ENCODE data around the gene ECM2.

Gene ECM2

DNA sequence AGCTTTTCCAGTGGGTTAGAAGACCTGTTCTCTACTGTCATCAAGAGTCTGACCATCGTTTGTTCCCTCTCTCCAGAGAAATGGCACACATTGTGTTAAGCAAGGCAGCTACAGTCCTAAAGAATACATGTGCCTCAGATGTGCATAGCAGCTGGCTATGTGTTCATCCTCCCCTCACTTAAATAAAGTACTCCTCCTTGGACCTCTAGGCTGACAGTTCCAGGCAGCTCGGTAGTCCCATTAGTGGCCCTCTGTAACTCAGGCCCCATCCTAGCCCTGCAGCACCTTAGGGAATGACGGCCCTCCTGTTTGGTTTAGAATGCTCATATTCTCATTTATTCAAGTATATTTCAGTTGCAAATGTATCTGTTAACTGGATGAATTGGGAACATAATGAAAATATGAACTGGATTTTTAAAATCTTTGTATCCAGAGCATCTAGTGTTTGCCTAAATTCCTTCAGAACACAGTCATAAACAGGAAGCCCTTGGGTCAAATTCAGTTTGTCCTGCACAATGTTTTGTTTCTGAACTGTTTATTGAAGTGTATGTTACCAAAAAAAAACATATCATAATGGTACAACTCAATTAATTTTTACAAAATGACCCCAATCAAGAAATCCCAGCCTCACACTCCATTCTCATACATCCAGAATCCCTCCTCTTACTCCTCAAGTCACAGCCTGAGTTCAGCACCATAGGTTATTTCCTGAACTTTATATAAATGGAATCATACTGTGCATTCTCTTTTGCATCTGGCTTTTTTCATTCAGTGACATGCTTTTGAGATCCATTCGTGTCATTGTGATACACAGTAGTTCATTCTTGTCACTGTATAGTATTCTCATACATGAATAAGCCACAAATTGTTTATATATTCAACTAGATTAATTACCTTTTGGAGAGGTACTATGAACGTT lies 51.9 kb downstream of the ECM2 start:
- H2AFZ ChIP-seq (ENCODE audit: low read length): no peak overlapping the region
- H3K4me3 ChIP-seq (ENCODE audit: low read length): no peak overlapping the region
- H3K79me2 ChIP-seq (ENCODE audit: low read length): no peaks in the 10 kb centered on the region
- no peaks in the 10 kb centered on the region for H3K9me2 ChIP-seq (replicated peaks; ENCODE audit: insufficient read depth, low read length)
- no peaks in the 10 kb centered on the region; the same call in 1 of the 2 replicates for H3K36me3 ChIP-seq (replicated peaks; ENCODE audit: insufficient read depth, low read length)
- no peaks in the 10 kb centered on the region for H3K9me3 ChIP-seq (replicated peaks; ENCODE audit: insufficient read depth, low read length)
- no peaks in the 10 kb centered on the region for H3F3A ChIP-seq (ENCODE audit: insufficient read depth, low read length)
- no peaks in the 10 kb centered on the region for H3K27me3 ChIP-seq (replicated peaks; ENCODE audit: insufficient read depth, low read length)
- no peaks in the 10 kb centered on the region for H4K20me1 ChIP-seq (ENCODE audit: insufficient read depth, low read length)
- no peak overlapping the region for H3K4me2 ChIP-seq (ENCODE audit: low read depth, low read length)
- no peak for TF ChIP-seq EZH2phosphoT487 (IDR thresholded peaks at IDR 0.05; ENCODE audit: low read length)
- TF ChIP-seq EZH2 (optimal IDR thresholded peaks at IDR 0.05; ENCODE audit: low read depth, low read length): no peak
- TF ChIP-seq, protein P1, sequence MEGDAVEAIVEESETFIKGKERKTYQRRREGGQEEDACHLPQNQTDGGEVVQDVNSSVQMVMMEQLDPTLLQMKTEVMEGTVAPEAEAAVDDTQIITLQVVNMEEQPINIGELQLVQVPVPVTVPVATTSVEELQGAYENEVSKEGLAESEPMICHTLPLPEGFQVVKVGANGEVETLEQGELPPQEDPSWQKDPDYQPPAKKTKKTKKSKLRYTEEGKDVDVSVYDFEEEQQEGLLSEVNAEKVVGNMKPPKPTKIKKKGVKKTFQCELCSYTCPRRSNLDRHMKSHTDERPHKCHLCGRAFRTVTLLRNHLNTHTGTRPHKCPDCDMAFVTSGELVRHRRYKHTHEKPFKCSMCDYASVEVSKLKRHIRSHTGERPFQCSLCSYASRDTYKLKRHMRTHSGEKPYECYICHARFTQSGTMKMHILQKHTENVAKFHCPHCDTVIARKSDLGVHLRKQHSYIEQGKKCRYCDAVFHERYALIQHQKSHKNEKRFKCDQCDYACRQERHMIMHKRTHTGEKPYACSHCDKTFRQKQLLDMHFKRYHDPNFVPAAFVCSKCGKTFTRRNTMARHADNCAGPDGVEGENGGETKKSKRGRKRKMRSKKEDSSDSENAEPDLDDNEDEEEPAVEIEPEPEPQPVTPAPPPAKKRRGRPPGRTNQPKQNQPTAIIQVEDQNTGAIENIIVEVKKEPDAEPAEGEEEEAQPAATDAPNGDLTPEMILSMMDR (IDR thresholded peaks at IDR 0.05; ENCODE audit: low read length): no peak
- H3K27ac ChIP-seq (ENCODE audit: low read length): no peak overlapping the region
- H3K4me1 ChIP-seq (ENCODE audit: low read length): no peaks in the 10 kb centered on the region
- H3K9ac ChIP-seq (ENCODE audit: low read length): no peak overlapping the region
- DNase-seq: no peak

DNA sequence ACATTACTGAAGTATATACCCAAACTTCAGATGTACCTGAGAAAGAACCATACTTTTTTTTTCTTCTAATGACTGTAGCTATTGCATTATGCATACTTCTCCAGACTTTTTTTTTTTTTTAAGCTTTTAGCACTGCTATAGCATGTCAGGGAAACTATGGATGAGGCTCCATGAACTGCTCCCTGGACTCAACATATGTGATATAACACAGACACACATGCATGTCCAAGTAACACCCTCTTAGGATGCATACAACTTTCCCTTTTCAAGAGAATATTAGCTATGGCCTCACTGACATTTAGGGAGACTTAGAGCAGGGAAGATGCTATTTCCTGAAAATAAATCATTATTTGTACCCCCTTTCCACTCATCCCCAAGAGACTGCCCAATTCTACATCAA lies 53.0 kb downstream of the ECM2 start:
- Histone ChIP-seq H3F3A (ENCODE audit: insufficient read depth, low read length) (no peaks in the 10 kb centered on the region), H3K4me1 (ENCODE audit: low read length) (no peaks in the 10 kb centered on the region), H3K36me3 (replicated peaks; ENCODE audit: insufficient read depth, low read length) (no peaks in the 10 kb centered on the region; the same call in 1 of the 2 replicates), H3K27ac (ENCODE audit: low read length) (no peak overlapping the region), H3K9me2 (replicated peaks; ENCODE audit: insufficient read depth, low read length) (no peaks in the 10 kb centered on the region), H3K27me3 (replicated peaks; ENCODE audit: insufficient read depth, low read length) (no peaks in the 10 kb centered on the region), H3K4me2 (ENCODE audit: low read depth, low read length) (no peak overlapping the region), H3K9ac (ENCODE audit: low read length) (no peak overlapping the region), H3K4me3 (ENCODE audit: low read length) (no peak overlapping the region), H3K79me2 (ENCODE audit: low read length) (no peaks in the 10 kb centered on the region), H4K20me1 (ENCODE audit: insufficient read depth, low read length) (no peaks in the 10 kb centered on the region), H2AFZ (ENCODE audit: low read length) (no peak overlapping the region), H3K9me3 (replicated peaks; ENCODE audit: insufficient read depth, low read length) (no peaks in the 10 kb centered on the region)
- TF ChIP-seq EZH2phosphoT487 (IDR thresholded peaks at IDR 0.05; ENCODE audit: low read length) (no peak), EZH2 (optimal IDR thresholded peaks at IDR 0.05; ENCODE audit: low read depth, low read length) (no peak)
- TF ChIP-seq, protein P1 (IDR thresholded peaks at IDR 0.05; ENCODE audit: low read length): no peak
- no peak for DNase-seq

DNA sequence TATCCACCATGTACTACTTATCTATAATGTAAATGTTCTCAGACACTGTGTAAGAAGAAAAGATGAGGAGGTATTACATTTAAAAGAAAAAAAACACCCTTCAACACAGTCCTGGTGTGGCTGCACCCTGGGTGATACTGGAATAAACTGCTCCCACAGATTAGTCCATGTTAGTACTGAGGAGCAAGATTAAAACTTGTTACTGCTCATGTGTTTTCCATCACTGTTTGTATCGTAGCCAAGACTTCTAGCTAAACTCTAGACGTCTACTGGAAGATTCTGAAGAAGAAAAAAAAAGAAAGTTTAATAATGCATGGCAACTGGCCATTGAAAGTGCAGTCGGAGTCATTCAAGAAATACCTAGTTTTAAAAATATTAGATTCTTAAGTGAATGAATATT lies 53.5 kb downstream of the ECM2 start, which contains the start of gene ASPN:
ASPN (minus strand) TSS at position 178 of the 400 bp plus-strand sequence.
- H3F3A ChIP-seq (ENCODE audit: insufficient read depth, low read length): no peaks in the 10 kb centered on the region
- H3K9me3 ChIP-seq (replicated peaks; ENCODE audit: insufficient read depth, low read length): no peaks in the 10 kb centered on the region
- H3K27me3 ChIP-seq (replicated peaks; ENCODE audit: insufficient read depth, low read length): no peaks in the 10 kb centered on the region
- H3K79me2 ChIP-seq (ENCODE audit: low read length): no peaks in the 10 kb centered on the region
- H4K20me1 ChIP-seq (ENCODE audit: insufficient read depth, low read length): no peaks in the 10 kb centered on the region
- H3K9me2 ChIP-seq (replicated peaks; ENCODE audit: insufficient read depth, low read length): no peaks in the 10 kb centered on the region
- H3K9ac ChIP-seq (ENCODE audit: low read length): no peak within 1 kb of the TSS
- no peak for TF ChIP-seq EZH2 (optimal IDR thresholded peaks at IDR 0.05; ENCODE audit: low read depth, low read length)
- TF ChIP-seq, protein P1 (IDR thresholded peaks at IDR 0.05; ENCODE audit: low read length): no peak
- no peak for TF ChIP-seq EZH2phosphoT487 (IDR thresholded peaks at IDR 0.05; ENCODE audit: low read length)
- H3K36me3 ChIP-seq (replicated peaks; ENCODE audit: insufficient read depth, low read length): no peaks in the 10 kb centered on the region; the same call in 1 of the 2 replicates
- H3K4me1 ChIP-seq (ENCODE audit: low read length): no peaks in the 10 kb centered on the region
- no peak within 1 kb of the TSS for H3K4me3 ChIP-seq (ENCODE audit: low read length)
- DNase-seq: no peak
- no peak within 1 kb of the TSS for H2AFZ ChIP-seq (ENCODE audit: low read length)
- H3K27ac ChIP-seq (ENCODE audit: low read length): no peak within 1 kb of the TSS
- no peak within 1 kb of the TSS for H3K4me2 ChIP-seq (ENCODE audit: low read depth, low read length)

All from MM.1S (cell line).